ENCODE results near the gene TNNT1. TPM values are rescaled to one million over a fixed set of nuclear protein-coding genes. Genes with fewer than 3 reads are reported as not detected.

TNNT1 gene
- total RNA-seq, 1 donor from 2014 or later = 74.1 TPM

DNA sequence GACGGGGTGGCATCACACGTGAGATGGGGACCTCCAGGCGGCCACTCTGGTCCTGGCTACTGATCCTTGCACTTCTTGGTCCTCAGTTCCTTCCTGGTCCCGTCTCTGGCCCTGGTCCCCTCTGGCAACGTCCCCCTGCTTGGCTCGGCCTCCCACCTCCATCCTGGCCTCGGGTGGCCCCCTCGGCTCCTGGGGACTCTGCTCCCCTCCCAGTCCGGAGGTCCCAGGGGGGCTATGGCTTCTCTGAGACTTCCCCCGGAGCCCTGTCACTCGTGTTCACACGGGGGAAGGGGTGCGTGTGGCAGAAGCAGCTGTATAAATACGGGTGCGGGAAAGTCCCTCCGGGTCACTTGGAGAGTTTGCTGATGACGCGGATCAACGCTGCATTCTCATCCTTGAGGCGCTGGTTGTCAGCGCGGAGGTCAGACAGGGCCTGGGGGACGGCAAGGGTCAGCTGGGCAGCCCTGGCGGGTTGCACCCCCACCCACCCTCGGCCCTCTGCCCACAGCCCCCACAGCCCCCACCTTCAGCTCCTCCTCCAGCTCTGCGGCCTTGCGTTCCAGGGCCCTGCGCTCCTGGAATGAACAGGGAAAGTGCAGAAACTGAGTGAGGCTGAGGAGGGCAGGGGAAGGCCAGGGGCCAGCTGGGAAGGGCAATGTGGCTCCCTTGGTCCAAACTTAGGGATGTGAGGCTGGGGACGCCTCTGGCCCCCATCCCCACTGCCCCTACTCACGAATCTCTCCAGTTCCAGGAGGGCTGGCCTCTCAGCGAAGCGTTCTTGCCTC is 57.7 kb downstream of the TNNT1 start:
- no peak for DNase-seq (ENCODE audit: low spot score)
- Histone ChIP-seq H3K9me3 (ENCODE audit: low read depth) (no peaks in the 10 kb centered on the region), H2AFZ (replicated peaks) (no peak overlapping the region), H3K27me3 (no peaks in the 10 kb centered on the region), H3F3A (ENCODE audit: low read depth) (peaks cover 35% of the 10 kb centered on the region), H3K36me3 (no peaks in the 10 kb centered on the region), H3K9ac (no peak overlapping the region), H3K4me1 (peaks cover 22% of the 10 kb centered on the region), H3K27ac (no peak overlapping the region), H3K4me2 (peak overlapping the region; percentile 39), H4K20me1 (ENCODE audit: low read depth) (peaks cover 51% of the 10 kb centered on the region), H3K79me2 (ENCODE audit: low read depth) (peaks cover 3% of the 10 kb centered on the region), H3K4me3 (no peak overlapping the region)
- Mint-ChIP-seq H3K4me3 (no peak overlapping the region), H3K36me3 (peaks cover 8% of the 10 kb centered on the region), H3K9me3 (peaks cover 2% of the 10 kb centered on the region), H3K4me1 (peaks cover 28% of the 10 kb centered on the region), H3K27me3 (ENCODE audit: insufficient read depth, low read depth) (peaks cover 14% of the 10 kb centered on the region), H3K27ac (no peak overlapping the region)
- TF ChIP-seq EZH2 (IDR thresholded peaks at IDR 0.05) = no peak
- no peak for TF ChIP-seq EZH2phosphoT487 (IDR thresholded peaks at IDR 0.05)
- no peak for TF ChIP-seq CTCF (IDR thresholded peaks at IDR 0.05)

GRCh38 chr19:55090564-55090963 is 58.4 kb downstream of the TNNT1 start:
- Mint-ChIP-seq H3K27me3 (ENCODE audit: insufficient read depth, low read depth) (peaks cover 17% of the 10 kb centered on the region), H3K36me3 (peaks cover 8% of the 10 kb centered on the region), H3K4me3 (no peak overlapping the region), H3K9me3 (peaks cover 2% of the 10 kb centered on the region), H3K27ac (no peak overlapping the region), H3K4me1 (peaks cover 34% of the 10 kb centered on the region)
- DNase-seq (ENCODE audit: low spot score) = no peak
- Histone ChIP-seq H3K27me3 (peaks cover 7% of the 10 kb centered on the region), H4K20me1 (ENCODE audit: low read depth) (peaks cover 53% of the 10 kb centered on the region), H3K27ac (no peak overlapping the region), H3K4me1 (peaks cover 29% of the 10 kb centered on the region), H3F3A (ENCODE audit: low read depth) (peaks cover 42% of the 10 kb centered on the region), H3K79me2 (ENCODE audit: low read depth) (peaks cover 3% of the 10 kb centered on the region), H2AFZ (replicated peaks) (no peak overlapping the region), H3K36me3 (no peaks in the 10 kb centered on the region), H3K9me3 (ENCODE audit: low read depth) (no peaks in the 10 kb centered on the region), H3K4me2 (no peak overlapping the region), H3K9ac (no peak overlapping the region), H3K4me3 (no peak overlapping the region)
- TF ChIP-seq CTCF (IDR thresholded peaks at IDR 0.05) (no peak), EZH2 (IDR thresholded peaks at IDR 0.05) (no peak), EZH2phosphoT487 (IDR thresholded peaks at IDR 0.05) (no peak)

DNA sequence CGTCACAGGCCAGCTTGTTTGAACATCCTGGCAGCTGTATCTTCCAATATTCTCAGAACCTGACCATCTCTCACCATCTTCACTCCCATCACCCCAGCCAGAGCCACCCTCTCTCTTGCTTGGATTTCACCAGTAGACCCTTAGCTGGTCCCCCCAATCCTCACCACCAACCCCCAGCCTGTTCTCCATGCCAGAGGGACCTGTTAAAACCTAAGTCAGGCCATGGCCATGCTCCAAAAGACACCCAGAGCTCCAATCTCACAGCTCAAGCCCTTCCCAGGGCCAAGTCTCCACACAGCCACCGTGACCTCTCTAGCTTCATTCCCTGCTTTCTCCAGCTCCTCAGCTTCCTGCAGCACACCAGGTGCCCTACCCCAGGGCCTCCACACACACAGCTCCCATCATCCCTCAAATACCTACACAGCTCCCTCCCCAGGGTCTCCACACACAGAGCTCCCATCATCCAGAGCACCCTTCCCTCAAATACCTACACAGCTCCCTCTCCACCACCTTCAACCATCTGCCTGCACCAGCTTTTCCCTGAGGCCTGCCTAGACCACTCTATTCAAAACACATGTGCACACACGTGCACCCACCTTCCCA is 59.6 kb downstream of the TNNT1 start:
- Histone ChIP-seq H4K20me1 (ENCODE audit: low read depth) (peaks cover 53% of the 10 kb centered on the region), H3K4me3 (no peak overlapping the region), H3K27ac (no peak overlapping the region), H3K27me3 (peaks cover 19% of the 10 kb centered on the region), H3K9me3 (ENCODE audit: low read depth) (no peaks in the 10 kb centered on the region), H3K4me2 (no peak overlapping the region), H3K4me1 (peaks cover 29% of the 10 kb centered on the region), H3K9ac (no peak overlapping the region), H3K36me3 (no peaks in the 10 kb centered on the region), H3K79me2 (ENCODE audit: low read depth) (peaks cover 3% of the 10 kb centered on the region), H3F3A (ENCODE audit: low read depth) (peaks cover 38% of the 10 kb centered on the region), H2AFZ (replicated peaks) (no peak overlapping the region)
- peaks cover 5% of the 10 kb centered on the region for H3K36me3 Mint-ChIP-seq
- no peak for DNase-seq (ENCODE audit: low spot score)
- H3K27me3 Mint-ChIP-seq (ENCODE audit: insufficient read depth, low read depth) = peaks cover 24% of the 10 kb centered on the region
- H3K27ac Mint-ChIP-seq = peak overlapping the region; percentile 11
- no peaks in the 10 kb centered on the region for H3K9me3 Mint-ChIP-seq
- H3K4me1 Mint-ChIP-seq = peaks cover 36% of the 10 kb centered on the region
- no peak for TF ChIP-seq EZH2 (IDR thresholded peaks at IDR 0.05)
- TF ChIP-seq CTCF (IDR thresholded peaks at IDR 0.05) = no peak
- no peak for TF ChIP-seq EZH2phosphoT487 (IDR thresholded peaks at IDR 0.05)
- H3K4me3 Mint-ChIP-seq = peak overlapping the region; percentile 68
